Loucy (cell line): ENCODE data around the gene TLE5.

Experiments
- H2AFZ ChIP-seq: fragments of 200-600 bp; sonication (generic); 2 replicates; pipeline ENCODE4 v1.6.0; 2016; ENCODE audit warnings: antibody characterized with exemption, mild to moderate bottlenecking, low read length, moderate library complexity
- H3F3A ChIP-seq: fragments of 200-600 bp; 2 replicates; pipeline ENCODE4 v1.6.0; 2016; ENCODE audit warnings: antibody characterized with exemption, low read depth, mild to moderate bottlenecking
- H3K27me3 ChIP-seq: fragments of 200-600 bp; sonication (generic); 2 replicates; pipeline ENCODE4 v1.6.1; 2014; ENCODE audit warnings: low read length, mild to moderate bottlenecking; ENCODE audit not compliant: insufficient read depth, poor library complexity, severe bottlenecking
- H3K36me3 ChIP-seq: fragments of 200-600 bp; sonication (generic); 2 replicates; pipeline ENCODE4 v1.6.1; 2016; ENCODE audit warnings: low read length; ENCODE audit not compliant: insufficient read depth
- H3K4me1 ChIP-seq: fragments of 200-600 bp; sonication (generic); 2 replicates; pipeline ENCODE4 v1.5.1; 2014; ENCODE audit warnings: low read length, mild to moderate bottlenecking; ENCODE audit not compliant: insufficient read depth, poor library complexity, severe bottlenecking
- H3K4me2 ChIP-seq: fragments of 200-600 bp; sonication (generic); 2 replicates; pipeline ENCODE4 v1.6.0; 2014; ENCODE audit warnings: antibody characterized with exemption, low read length, low read depth, mild to moderate bottlenecking; ENCODE audit not compliant: poor library complexity, severe bottlenecking
- H3K4me3 ChIP-seq: fragments of 200-600 bp; sonication (generic); 2 replicates; pipeline ENCODE4 v1.5.1; 2014; ENCODE audit warnings: low read length, mild to moderate bottlenecking, mixed read lengths; ENCODE audit not compliant: poor library complexity, severe bottlenecking
- H3K79me2 ChIP-seq: fragments of 200-600 bp; sonication (generic); 2 replicates; pipeline ENCODE4 v1.6.1; 2014; ENCODE audit warnings: low read length; ENCODE audit not compliant: insufficient read depth
- H3K9ac ChIP-seq: fragments of 200-600 bp; sonication (generic); 2 replicates; pipeline ENCODE4 v1.6.0; 2014; ENCODE audit warnings: mild to moderate bottlenecking, low read depth, low read length, moderate library complexity; ENCODE audit not compliant: poor library complexity, severe bottlenecking
- H3K9me2 ChIP-seq: fragments of 200-600 bp; sonication (generic); replicated peaks from 2 replicates; pipeline ENCODE4 v1.6.1; 2016; ENCODE audit warnings: low read depth, low read length, mixed read lengths
- H3K9me3 ChIP-seq: fragments of 200-600 bp; sonication (generic); 2 replicates; pipeline ENCODE4 v1.6.1; 2014; ENCODE audit warnings: mild to moderate bottlenecking, antibody characterized with exemption, low read length, low read depth; ENCODE audit not compliant: insufficient read depth
- H4K20me1 ChIP-seq: fragments of 200-600 bp; sonication (generic); 2 replicates; pipeline ENCODE4 v1.6.0; 2014; ENCODE audit warnings: antibody characterized with exemption, low read length, mild to moderate bottlenecking; ENCODE audit not compliant: insufficient read depth, poor library complexity, severe bottlenecking
- EZH2phosphoT487 ChIP-seq: fragments of 200-600 bp; IDR thresholded peaks from 2 replicates; pipeline ENCODE4 v1.6.1; 2018; ENCODE audit warnings: antibody characterized with exemption, mild to moderate bottlenecking, moderate library complexity, borderline replicate concordance
- TF ChIP-seq, protein P1 (sequence below): fragments of 200-600 bp; sonication (generic); conservative IDR thresholded peaks from 2 replicates; pipeline ENCODE4 v1.5.1; 2014; ENCODE audit warnings: mild to moderate bottlenecking, antibody characterized with exemption, low read length

TLE5 gene

DNA sequence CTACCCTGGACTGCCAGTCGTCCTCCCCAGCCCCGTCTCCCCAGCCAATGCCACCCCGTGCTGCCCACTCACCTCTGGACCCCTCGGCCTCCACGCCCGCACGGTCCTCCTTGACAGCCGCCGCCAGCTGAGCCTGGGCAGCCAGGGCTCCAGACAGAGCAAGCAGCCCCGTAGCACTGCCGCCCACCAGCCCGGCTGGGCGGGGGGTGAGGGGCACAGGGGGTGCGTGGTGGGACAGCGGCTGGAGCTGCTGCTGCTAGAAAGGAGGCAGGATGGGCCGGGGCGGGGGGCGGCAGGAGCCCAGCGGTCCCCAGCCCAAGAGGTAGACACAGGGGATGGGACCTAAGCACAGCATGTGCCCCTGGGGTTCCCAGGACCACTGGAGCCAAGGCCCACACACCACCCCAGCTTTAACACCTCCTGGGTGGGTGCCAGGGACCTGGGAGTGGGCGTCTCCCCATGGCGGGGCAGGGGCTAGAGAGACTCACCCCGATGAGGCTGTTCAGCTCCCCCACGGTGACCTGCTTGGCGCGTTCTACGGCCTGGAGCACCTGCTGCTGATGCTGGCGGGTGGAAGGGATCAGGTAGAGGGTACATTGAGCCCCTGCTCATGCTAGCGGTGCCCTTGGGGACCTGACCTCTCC is 43.0 kb downstream of the TLE5 start:
- Histone ChIP-seq H3K4me1 (no peaks in the 10 kb centered on the region), H3K27me3 (no peaks in the 10 kb centered on the region)

DNA sequence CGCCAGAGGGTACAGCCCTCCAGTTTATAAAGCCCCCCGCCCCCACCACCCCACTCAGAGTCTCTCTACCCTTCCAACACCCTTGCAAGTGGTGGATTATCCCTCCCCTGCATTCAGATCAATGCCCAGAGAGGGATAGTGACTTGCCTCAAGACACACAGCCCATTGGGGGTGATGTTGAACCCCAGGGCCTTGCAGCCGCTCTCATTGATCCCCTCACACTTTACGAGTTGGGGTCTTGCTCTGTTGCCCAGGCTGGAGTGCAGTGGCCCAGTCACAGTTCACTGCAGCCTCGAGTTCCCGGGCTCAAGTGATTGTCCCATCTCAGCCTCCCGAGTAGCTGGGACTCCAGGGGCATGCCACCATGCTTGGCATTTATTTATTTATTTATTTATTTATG is 44.4 kb downstream of the TLE5 start:
- Histone ChIP-seq H3K4me1 (no peaks in the 10 kb centered on the region), H3K4me3 (no peak overlapping the region), H3F3A (no peaks in the 10 kb centered on the region), H3K79me2 (no peaks in the 10 kb centered on the region), H3K4me2 (no peak overlapping the region), H3K27me3 (no peaks in the 10 kb centered on the region), H3K9me3 (no peaks in the 10 kb centered on the region), H4K20me1 (no peaks in the 10 kb centered on the region), H3K9me2 (no peaks in the 10 kb centered on the region), H3K9ac (no peak overlapping the region), H2AFZ (no peak overlapping the region), H3K36me3 (no peaks in the 10 kb centered on the region)
- no peak for TF ChIP-seq EZH2phosphoT487
- TF ChIP-seq, protein P1, sequence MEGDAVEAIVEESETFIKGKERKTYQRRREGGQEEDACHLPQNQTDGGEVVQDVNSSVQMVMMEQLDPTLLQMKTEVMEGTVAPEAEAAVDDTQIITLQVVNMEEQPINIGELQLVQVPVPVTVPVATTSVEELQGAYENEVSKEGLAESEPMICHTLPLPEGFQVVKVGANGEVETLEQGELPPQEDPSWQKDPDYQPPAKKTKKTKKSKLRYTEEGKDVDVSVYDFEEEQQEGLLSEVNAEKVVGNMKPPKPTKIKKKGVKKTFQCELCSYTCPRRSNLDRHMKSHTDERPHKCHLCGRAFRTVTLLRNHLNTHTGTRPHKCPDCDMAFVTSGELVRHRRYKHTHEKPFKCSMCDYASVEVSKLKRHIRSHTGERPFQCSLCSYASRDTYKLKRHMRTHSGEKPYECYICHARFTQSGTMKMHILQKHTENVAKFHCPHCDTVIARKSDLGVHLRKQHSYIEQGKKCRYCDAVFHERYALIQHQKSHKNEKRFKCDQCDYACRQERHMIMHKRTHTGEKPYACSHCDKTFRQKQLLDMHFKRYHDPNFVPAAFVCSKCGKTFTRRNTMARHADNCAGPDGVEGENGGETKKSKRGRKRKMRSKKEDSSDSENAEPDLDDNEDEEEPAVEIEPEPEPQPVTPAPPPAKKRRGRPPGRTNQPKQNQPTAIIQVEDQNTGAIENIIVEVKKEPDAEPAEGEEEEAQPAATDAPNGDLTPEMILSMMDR = no peak

More for the DNA sequence above, 43.0 kb downstream of the TLE5 start:
- Histone ChIP-seq H3K9me3 (no peaks in the 10 kb centered on the region), H2AFZ (no peak overlapping the region), H3K9ac (no peak overlapping the region), H3K9me2 (no peaks in the 10 kb centered on the region), H3K36me3 (no peaks in the 10 kb centered on the region), H3K4me3 (no peak overlapping the region), H4K20me1 (no peaks in the 10 kb centered on the region), H3F3A (no peaks in the 10 kb centered on the region), H3K79me2 (no peaks in the 10 kb centered on the region), H3K4me2 (no peak overlapping the region)
- no peak for TF ChIP-seq EZH2phosphoT487
- TF ChIP-seq, protein P1 = no peak

DNA sequence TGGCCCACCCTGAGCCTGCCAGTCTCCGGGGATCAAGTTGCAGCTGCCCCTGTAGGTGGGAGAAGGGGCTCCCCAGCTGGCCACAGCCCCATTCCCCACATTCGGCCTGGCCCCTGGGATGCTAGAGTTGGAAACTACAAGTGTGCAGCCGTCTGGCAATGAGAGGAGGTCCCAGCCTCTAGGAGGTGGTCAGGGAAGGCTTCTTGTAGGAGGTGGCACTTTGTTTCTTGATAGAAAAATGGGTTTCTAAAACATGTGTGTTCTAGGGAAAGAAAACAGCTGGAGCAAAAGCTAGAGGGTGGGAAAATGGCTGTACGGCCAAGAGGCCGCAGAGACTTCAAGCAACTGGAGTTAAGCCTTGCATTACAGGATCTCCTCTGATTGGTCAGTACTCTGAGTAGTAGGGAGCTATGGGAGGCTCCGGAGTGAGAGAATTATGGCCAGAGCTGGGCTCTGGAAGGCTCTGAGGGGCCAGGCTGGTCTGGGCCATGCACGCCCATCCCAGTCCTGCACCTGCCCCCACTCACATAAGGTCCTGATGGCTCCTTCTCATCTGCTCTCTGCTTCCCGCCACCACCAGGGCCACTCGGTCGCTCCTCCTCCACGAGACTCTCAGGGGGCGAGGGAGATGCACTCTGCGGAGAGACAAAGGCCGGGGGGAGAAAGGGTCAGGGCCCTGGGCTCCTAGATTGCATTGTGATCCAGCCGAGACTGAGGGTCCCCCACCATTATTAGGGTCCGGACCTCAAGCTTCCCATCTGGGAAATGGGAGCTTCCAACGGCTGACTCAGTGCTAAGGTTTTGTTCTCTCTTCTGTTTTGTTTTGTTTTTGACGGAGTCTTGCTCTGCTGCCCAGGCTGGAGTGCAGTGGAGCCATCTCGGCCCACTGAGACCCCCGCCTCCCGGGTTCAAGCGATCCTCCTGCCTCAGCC is 46.9 kb downstream of the TLE5 start:
- Histone ChIP-seq H3K36me3 (no peaks in the 10 kb centered on the region), H4K20me1 (no peaks in the 10 kb centered on the region), H2AFZ (no peak overlapping the region), H3K9ac (no peak overlapping the region), H3K4me2 (no peak overlapping the region), H3K27me3 (no peaks in the 10 kb centered on the region), H3K4me1 (no peaks in the 10 kb centered on the region), H3K4me3 (no peak overlapping the region), H3K9me2 (no peaks in the 10 kb centered on the region), H3F3A (no peaks in the 10 kb centered on the region), H3K79me2 (no peaks in the 10 kb centered on the region), H3K9me3 (no peaks in the 10 kb centered on the region)
- no peak for TF ChIP-seq EZH2phosphoT487
- TF ChIP-seq, protein P1 = no peak
